Measurements from ENCODE around the gene SPRR1A. TPM values are rescaled to one million over a fixed set of nuclear protein-coding genes. Genes with fewer than 3 reads are reported as not detected.

Gene SPRR1A
- total and polyA plus RNA-seq, 10 of the 15 experiments (the other 5 are each of a cell fraction or from before 2014, with no cell fraction given) = not detected

GRCh38 chr1:153030895-153031294 lies 47.0 kb downstream of the SPRR1A start, which contains the start of gene SPRR1B:
Gene SPRR1B, plus strand, starts transcription at chr1:153031203. Its CDS starts 1,143 bp downstream, at chr1:153032346.
- no peak within 1 kb of the TSS for H3K9ac ChIP-seq (ENCODE audit: control insufficient read depth, insufficient read depth, low read length)
- H3K27me3 ChIP-seq (replicated peaks in 1 of 2; ENCODE audit: control insufficient read depth in 2 of 2, insufficient read depth in 2 of 2, low read length in 1 of 2) = no peaks in the 10 kb centered on the region; a peak in 1 of 4 replicates
- in situ Hi-C loops (cut with MboI) = no loop called here
- ChIA-PET RAD21 (ENCODE audit: unreplicated experiment) (no interaction called here), SMC1A (ENCODE audit: uncharacterized antibody, unreplicated experiment) (interaction anchor here (1.2 kb wide), 1 partner anchor 14 kb away, joined by 3 read pairs; no protein-coding TSS in a partner anchor), POLR2A (interaction anchor here (0.6 kb wide), 1 partner anchor 9 kb away, joined by 3 read pairs; no protein-coding TSS in a partner anchor), CTCF (no interaction called here)
- no peak within 1 kb of the TSS for H3K4me2 ChIP-seq (ENCODE audit: control insufficient read depth, insufficient read depth)
- intact Hi-C loops (cut with micrococcal nuclease; ENCODE audit: unreplicated experiment) = loop anchor here (10.0 kb wide), 1 partner anchor 156 kb away; the partner anchor contains the start of gene SMCP
- H3K27ac ChIP-seq (ENCODE audit: control insufficient read depth, insufficient read depth) = no peak within 1 kb of the TSS
- H3K36me3 ChIP-seq (ENCODE audit: control insufficient read depth in 2 of 2, insufficient read depth in 2 of 2, low read length in 1 of 2) = no peaks in the 10 kb centered on the region
- no peaks in the 10 kb centered on the region for H3K79me2 ChIP-seq (ENCODE audit: control insufficient read depth, insufficient read depth, low read length)
- H3K4me3 ChIP-seq = no peak within 1 kb of the TSS
- ATAC-seq (no peak), FAIRE-seq (no peak), DNase-seq (ENCODE audit: low read depth, low spot score) (no peak)
- BruUV-seq (replicated peaks) = no TSS peak
- no peaks in the 10 kb centered on the region for H4K20me1 ChIP-seq (ENCODE audit: control insufficient read depth, insufficient read depth)
- H3K9me3 ChIP-seq (replicated peaks; ENCODE audit: control insufficient read depth, insufficient read depth, low read length) = no peaks in the 10 kb centered on the region
- H3K4me1 ChIP-seq (ENCODE audit: control insufficient read depth, insufficient read depth, low read length) = no peaks in the 10 kb centered on the region
- H2AFZ ChIP-seq (ENCODE audit: control insufficient read depth, low read depth, low read length) = no peak within 1 kb of the TSS
- no peak for TF ChIP-seq EED (IDR thresholded peaks at IDR 0.05; ENCODE audit: low read depth)
- TF ChIP-seq NR2C1 (IDR thresholded peaks at IDR 0.05) = no peak
- TF ChIP-seq MYB (IDR thresholded peaks at IDR 0.05; ENCODE audit: borderline replicate concordance, low read depth, low read length) = no peak
- no peak for TF ChIP-seq SMARCA5 (IDR thresholded peaks at IDR 0.05)
- no peak for TF ChIP-seq RB1 (IDR thresholded peaks at IDR 0.05; ENCODE audit: borderline replicate concordance)
- TF ChIP-seq REST (IDR thresholded peaks at IDR 0.05; ENCODE audit: low read depth, low read length) = no peak
- no peak for TF ChIP-seq HDGF (IDR thresholded peaks at IDR 0.05)
- TF ChIP-seq NR2C2 (IDR thresholded peaks at IDR 0.05; ENCODE audit: borderline replicate concordance, control insufficient read depth, insufficient read length, low read depth) = no peak
- no peak for TF ChIP-seq CREB1 (IDR thresholded peaks at IDR 0.05; ENCODE audit: low read depth)
- TF ChIP-seq ZNF622 (IDR thresholded peaks at IDR 0.05) = no peak
- TF ChIP-seq IKZF2 (IDR thresholded peaks at IDR 0.05) = no peak
- TF ChIP-seq PBX3 (IDR thresholded peaks at IDR 0.05; ENCODE audit: insufficient replicate concordance, low read depth, low read length) = no peak
- no peak for TF ChIP-seq SUZ12 (IDR thresholded peaks at IDR 0.05; ENCODE audit: unreplicated experiment)
- no peak for TF ChIP-seq ZBTB33 (IDR thresholded peaks at IDR 0.05)
- TF ChIP-seq ZBTB40 (IDR thresholded peaks at IDR 0.05; ENCODE audit: borderline replicate concordance) = no peak

Data from GM12878 (cell line).